Liver (tissue), 9 donors: ENCODE measurements around the gene C16orf74. TPM values are rescaled to one million over a fixed set of nuclear protein-coding genes. Genes with fewer than 3 reads are reported as not detected.

ENCODE experiments used
- DNase-seq: peaks from one replicate; pipeline ENCODE4 v3.0.0-alpha.2; 2017; ENCODE audit warnings: low spot score
- H3K27ac ChIP-seq, 2 donors: one replicate each; pipeline ENCODE4 v1.7.0; 2013; ENCODE audit warnings: inconsistent platforms in 2 of 2, low read length in 2 of 2, control low read depth in 1 of 2, low read depth in 1 of 2, mild to moderate bottlenecking in 1 of 2
- H3K27me3 ChIP-seq, 4 donors: one replicate each; pipeline versions ENCODE4 v1.6.1 to v1.7.0; 2013; ENCODE audit warnings: low read length in 3 of 4, inconsistent platforms in 1 of 4, mild to moderate bottlenecking in 1 of 4, moderate library complexity in 1 of 4; ENCODE audit not compliant: control insufficient read depth in 4 of 4, insufficient read depth in 4 of 4
- H3K36me3 ChIP-seq, 4 donors: one replicate each; pipeline versions ENCODE4 v1.6.1 to v1.7.0; 2013; ENCODE audit warnings: low read length in 3 of 4, mild to moderate bottlenecking in 3 of 4, low read depth in 1 of 4, moderate library complexity in 1 of 4; ENCODE audit not compliant: control insufficient read depth in 4 of 4, insufficient read depth in 3 of 4
- H3K4me1 ChIP-seq, 4 donors: one replicate each; pipeline versions ENCODE4 v1.6.1 to v1.7.0; 2013; ENCODE audit warnings: low read length in 3 of 4, mild to moderate bottlenecking in 3 of 4, moderate library complexity in 1 of 4; ENCODE audit not compliant: control insufficient read depth in 4 of 4, insufficient read depth in 4 of 4
- H3K4me3 ChIP-seq, 3 donors: one replicate each; pipeline versions ENCODE4 v1.6.1 to v1.7.0; 2013; ENCODE audit warnings: low read length in 3 of 3, control low read depth in 1 of 3, low read depth in 1 of 3, mild to moderate bottlenecking in 1 of 3
- H3K9ac ChIP-seq, 2 donors: one replicate each; pipeline ENCODE4 v1.7.0; 2013; ENCODE audit warnings: low read length in 2 of 2, mild to moderate bottlenecking in 2 of 2, moderate library complexity in 2 of 2, control low read depth in 1 of 2, low read depth in 1 of 2
- H3K9me3 ChIP-seq, 4 donors: one replicate each; pipeline versions ENCODE4 v1.6.1 to v1.7.0; 2013; ENCODE audit warnings: low read length in 3 of 4; ENCODE audit not compliant: control insufficient read depth in 4 of 4
- ATF3 ChIP-seq: IDR thresholded peaks from 2 replicates; pipeline ENCODE4 v1.6.1; 2016; ENCODE audit warnings: antibody characterized with exemption
- CTCF ChIP-seq: fragments of 150-350 bp; IDR thresholded peaks from 2 replicates; pipeline ENCODE4 v1.5.1; 2017; ENCODE audit warnings: improper control_type of control experiment, low read depth, low read length; ENCODE audit not compliant: missing input control
- EGR1 ChIP-seq, 2 donors: IDR thresholded peaks; 2 replicates each; pipeline ENCODE4 v1.6.1; 2016 to 2018; ENCODE audit warnings: antibody characterized with exemption in 2 of 2, low read depth in 2 of 2
- FOXA1 ChIP-seq: IDR thresholded peaks from 2 replicates; pipeline ENCODE4 v1.6.1; 2016; ENCODE audit warnings: antibody characterized with exemption
- FOXA2 ChIP-seq: IDR thresholded peaks from 2 replicates; pipeline ENCODE4 v1.6.1; 2016; ENCODE audit warnings: antibody characterized with exemption
- GABPA ChIP-seq, 2 donors: IDR thresholded peaks in 1 of 2; conservative IDR thresholded peaks in 1 of 2; 2 replicates each; pipeline ENCODE4 v1.6.1; 2016; ENCODE audit warnings: antibody characterized with exemption in 2 of 2, mild to moderate bottlenecking in 1 of 2, moderate library complexity in 1 of 2
- HNF4A ChIP-seq, 2 donors: conservative IDR thresholded peaks; 2 replicates each; pipeline ENCODE4 v1.6.1; 2016; ENCODE audit warnings: antibody characterized with exemption in 2 of 2, mild to moderate bottlenecking in 2 of 2
- HNF4G ChIP-seq: IDR thresholded peaks from 2 replicates; pipeline ENCODE4 v1.6.1; 2016; ENCODE audit warnings: antibody characterized with exemption
- JUND ChIP-seq, 2 donors: IDR thresholded peaks; 2 replicates each; pipeline ENCODE4 v1.6.1; 2016; ENCODE audit warnings: antibody characterized with exemption in 2 of 2
- MAX ChIP-seq: IDR thresholded peaks from 2 replicates; pipeline ENCODE4 v1.6.1; 2016; ENCODE audit warnings: antibody characterized with exemption
- NR2F2 ChIP-seq: IDR thresholded peaks from 2 replicates; pipeline ENCODE4 v1.6.1; 2016; ENCODE audit warnings: antibody characterized with exemption
- RAD21 ChIP-seq, 2 donors: IDR thresholded peaks; 2 replicates each; pipeline ENCODE4 v1.6.1; 2016; ENCODE audit warnings: antibody characterized with exemption in 2 of 2, mild to moderate bottlenecking in 2 of 2
- REST ChIP-seq: IDR thresholded peaks from 2 replicates; pipeline ENCODE4 v1.6.1; 2016; ENCODE audit warnings: antibody characterized with exemption, mild to moderate bottlenecking
- RXRA ChIP-seq, 2 donors: IDR thresholded peaks; 2 replicates each; pipeline ENCODE4 v1.6.1; 2017 to 2018; ENCODE audit warnings: antibody characterized with exemption in 2 of 2, mild to moderate bottlenecking in 1 of 2
- SP1 ChIP-seq: IDR thresholded peaks from 2 replicates; pipeline ENCODE4 v1.6.1; 2018; ENCODE audit warnings: antibody characterized with exemption, mild to moderate bottlenecking
- TAF1 ChIP-seq: conservative IDR thresholded peaks from 2 replicates; pipeline ENCODE4 v1.6.1; 2016; ENCODE audit warnings: antibody characterized with exemption, mild to moderate bottlenecking
- YY1 ChIP-seq: IDR thresholded peaks from 2 replicates; pipeline ENCODE4 v1.6.1; 2016; ENCODE audit warnings: antibody characterized with exemption, mild to moderate bottlenecking
- ZBTB33 ChIP-seq: IDR thresholded peaks from 2 replicates; pipeline ENCODE4 v1.6.1; 2016; ENCODE audit warnings: antibody characterized with exemption
- WGBS: extraction: QIAGEN DNeasy Blood & Tissue Kit; methylation state at CpG from one replicate; pipeline ENCODE4 v1.1.7; 2013; 5-methylcytosine and 5-hydroxymethylcytosine counted together
- polyA plus RNA-seq, 2 donors: library from polyadenylated mRNA; stranded (reverse) in 1 of 2; unstranded in 1 of 2; fragments of 200-250 nt in 1 of 2; fragments of >200 nt in 1 of 2; fragmentation: Nextera tagmentation in 1 of 2; extraction: Ambion mirVana in 1 of 2; gene quantifications; one replicate each; pipeline versions ENCODE4 v1.2.1 to v1.2.3, GENCODE V29; 2013 to 2015
- total RNA-seq, 2 donors: library from RNA; depleted of rRNA; stranded (reverse); fragments of >200 nt; gene quantifications; one replicate each; pipeline ENCODE4 v1.2.3, GENCODE V29; 2014
- donor health status: healthy.
- donor health status: healthy.
- donor health status: healthy.
- donor health status: healthy.
- donor health status: healthy.

C16orf74 gene
- total and polyA plus RNA-seq, 4 donors, result 0.37 to 0.75 (median 0.43) TPM

- TF ChIP-seq FOXA1 (no peak), RAD21 (IDR thresholded peaks at IDR 0.05) (no peak), HNF4G (no peak), HNF4A (conservative IDR thresholded peaks at IDR 0.05) (no peak), RXRA (IDR thresholded peaks at IDR 0.05) (no peak), ATF3 (no peak)
Measured at GRCh38 chr16:85767531-85767930, 16.6 kb upstream of the C16orf74 start (continued).

GRCh38 chr16:85765767-85766166 lies 14.9 kb upstream of the C16orf74 start:
- Histone ChIP-seq H3K36me3 (peaks cover 0 to 3% (median 0%) of the 10 kb centered on the region in 4 donors), H3K9ac (no peak overlapping the region), H3K9me3 (no peaks in the 10 kb centered on the region), H3K4me1 (no peaks in the 10 kb centered on the region), H3K27ac (no peak overlapping the region), H3K27me3 (no peaks in the 10 kb centered on the region), H3K4me3 (no peak overlapping the region)
- WGBS, result 73% methylated on average over 8 of the region's 8 CpGs
- no peak for DNase-seq
- TF ChIP-seq FOXA2, result no peak
- no peak for TF ChIP-seq REST
- no peak for TF ChIP-seq YY1

GRCh38 chr16:85765211-85765610 lies 14.3 kb upstream of the C16orf74 start:
- Histone ChIP-seq H3K4me3 (no peak overlapping the region), H3K36me3 (no peaks in the 10 kb centered on the region), H3K9ac (no peak overlapping the region), H3K9me3 (no peaks in the 10 kb centered on the region), H3K27me3 (no peaks in the 10 kb centered on the region), H3K27ac (no peak overlapping the region), H3K4me1 (no peaks in the 10 kb centered on the region)
- TF ChIP-seq GABPA (IDR thresholded peaks at IDR 0.05 in 1 of 2, conservative IDR thresholded peaks at IDR 0.05 in 1 of 2), result no peak
- TF ChIP-seq FOXA1, result no peak
- TF ChIP-seq YY1, result no peak
- TF ChIP-seq HNF4A (conservative IDR thresholded peaks at IDR 0.05), result no peak
- no peak for TF ChIP-seq FOXA2
- no peak for TF ChIP-seq EGR1 (IDR thresholded peaks at IDR 0.05; ENCODE audit: low read depth in 2 of 2)
- TF ChIP-seq REST, result no peak
- no peak for TF ChIP-seq HNF4G
- no peak for TF ChIP-seq SP1
- TF ChIP-seq MAX, result no peak
- TF ChIP-seq RAD21 (IDR thresholded peaks at IDR 0.05), result no peak
- TF ChIP-seq RXRA (IDR thresholded peaks at IDR 0.05), result no peak
- no peak for TF ChIP-seq NR2F2
- TF ChIP-seq CTCF, result no peak
- no peak for TF ChIP-seq ZBTB33
- TF ChIP-seq ATF3, result no peak
- no peak for TF ChIP-seq JUND (IDR thresholded peaks at IDR 0.05)
- no peak for TF ChIP-seq TAF1
- no peak for DNase-seq
- WGBS, result 72% methylated on average over 8 of the region's 8 CpGs
